ENCODE measurements around the gene KAT2B. TPM values are rescaled to one million over a fixed set of nuclear protein-coding genes. Genes with fewer than 3 reads are reported as not detected.

Gene KAT2B
- total RNA-seq, 2 donors from 2014 or later: 8.5 to 25.9 TPM

DNA sequence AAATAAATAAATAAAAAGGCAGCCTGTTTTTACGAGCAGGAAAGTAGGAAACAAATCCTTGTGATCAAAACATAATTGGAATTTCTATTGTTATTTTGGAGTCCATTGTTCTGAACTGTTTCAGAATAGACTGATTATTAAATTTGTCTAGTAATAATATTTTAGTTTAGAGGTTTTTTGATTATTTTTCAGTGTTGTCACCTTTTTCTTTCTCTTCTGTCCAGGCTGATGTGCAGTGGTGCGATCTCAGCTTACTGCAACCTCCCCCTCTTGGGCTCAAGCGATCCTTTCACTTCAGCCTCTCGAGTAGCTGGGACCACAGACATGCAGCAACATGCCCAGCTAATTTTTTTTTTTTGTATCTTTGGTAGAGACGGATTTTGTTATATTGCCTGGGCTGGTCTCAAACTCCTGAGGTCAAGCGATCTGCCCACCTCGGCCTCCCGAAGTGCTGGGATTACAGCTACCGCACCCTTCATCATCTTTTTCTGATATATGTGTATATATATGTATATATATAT lies 38.0 kb downstream of the KAT2B start:
- H3K4me1 ChIP-seq: no peaks in the 10 kb centered on the region
- no peak overlapping the region for H3K4me3 ChIP-seq
- H3K27ac ChIP-seq: no peak overlapping the region
- no peaks in the 10 kb centered on the region for H3K36me3 ChIP-seq
- intact Hi-C loops (cut with DNase I): no loop called here
- no peaks in the 10 kb centered on the region for H3K9me3 ChIP-seq
- no peak for DNase-seq
- H3K9ac ChIP-seq (ENCODE audit: low read depth in 2 of 2, low read length in 2 of 2): no peak overlapping the region
- H3K27me3 ChIP-seq: no peaks in the 10 kb centered on the region
- TF ChIP-seq, protein P1, sequence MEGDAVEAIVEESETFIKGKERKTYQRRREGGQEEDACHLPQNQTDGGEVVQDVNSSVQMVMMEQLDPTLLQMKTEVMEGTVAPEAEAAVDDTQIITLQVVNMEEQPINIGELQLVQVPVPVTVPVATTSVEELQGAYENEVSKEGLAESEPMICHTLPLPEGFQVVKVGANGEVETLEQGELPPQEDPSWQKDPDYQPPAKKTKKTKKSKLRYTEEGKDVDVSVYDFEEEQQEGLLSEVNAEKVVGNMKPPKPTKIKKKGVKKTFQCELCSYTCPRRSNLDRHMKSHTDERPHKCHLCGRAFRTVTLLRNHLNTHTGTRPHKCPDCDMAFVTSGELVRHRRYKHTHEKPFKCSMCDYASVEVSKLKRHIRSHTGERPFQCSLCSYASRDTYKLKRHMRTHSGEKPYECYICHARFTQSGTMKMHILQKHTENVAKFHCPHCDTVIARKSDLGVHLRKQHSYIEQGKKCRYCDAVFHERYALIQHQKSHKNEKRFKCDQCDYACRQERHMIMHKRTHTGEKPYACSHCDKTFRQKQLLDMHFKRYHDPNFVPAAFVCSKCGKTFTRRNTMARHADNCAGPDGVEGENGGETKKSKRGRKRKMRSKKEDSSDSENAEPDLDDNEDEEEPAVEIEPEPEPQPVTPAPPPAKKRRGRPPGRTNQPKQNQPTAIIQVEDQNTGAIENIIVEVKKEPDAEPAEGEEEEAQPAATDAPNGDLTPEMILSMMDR (IDR thresholded peaks at IDR 0.05): no peak

- intact Hi-C loops (cut with DNase I): no loop called here
- no peak overlapping the region for H3K27ac ChIP-seq
Observed at GRCh38 chr3:20079621-20080020, 39.4 kb downstream of the KAT2B start.

GRCh38 chr3:20080956-20081554 lies 40.8 kb downstream of the KAT2B start:
- TF ChIP-seq, protein P1 (IDR thresholded peaks at IDR 0.05): no peak
- intact Hi-C loops (cut with DNase I): no loop called here
- H3K4me3 ChIP-seq: no peak overlapping the region
- H3K27ac ChIP-seq: no peak overlapping the region
- no peak overlapping the region for H3K9ac ChIP-seq (ENCODE audit: low read depth in 2 of 2, low read length in 2 of 2)
- no peaks in the 10 kb centered on the region for H3K4me1 ChIP-seq
- DNase-seq: peak; percentile 27
- H3K27me3 ChIP-seq: no peaks in the 10 kb centered on the region
- no peaks in the 10 kb centered on the region for H3K9me3 ChIP-seq
- H3K36me3 ChIP-seq: no peaks in the 10 kb centered on the region

More at GRCh38 chr3:20079621-20080020, 39.4 kb downstream of the KAT2B start:
- H3K9me3 ChIP-seq: no peaks in the 10 kb centered on the region
- no peaks in the 10 kb centered on the region for H3K27me3 ChIP-seq
- TF ChIP-seq, protein P1 (IDR thresholded peaks at IDR 0.05): no peak
- no peaks in the 10 kb centered on the region for H3K4me1 ChIP-seq
- no peak overlapping the region for H3K4me3 ChIP-seq
- H3K9ac ChIP-seq (ENCODE audit: low read depth in 2 of 2, low read length in 2 of 2): no peak overlapping the region
- no peaks in the 10 kb centered on the region for H3K36me3 ChIP-seq
- no peak for DNase-seq

- intact Hi-C loops (cut with DNase I): no loop called here
- Histone ChIP-seq H3K9me3 (no peaks in the 10 kb centered on the region), H3K9ac (ENCODE audit: low read depth in 2 of 2, low read length in 2 of 2) (no peak overlapping the region), H3K4me1 (no peaks in the 10 kb centered on the region), H3K4me3 (no peak overlapping the region), H3K27me3 (no peaks in the 10 kb centered on the region), H3K36me3 (no peaks in the 10 kb centered on the region), H3K27ac (no peak overlapping the region)
- DNase-seq: no peak
- TF ChIP-seq, protein P1 (IDR thresholded peaks at IDR 0.05): no peak
Observed at GRCh38 chr3:20083253-20083652, 43.0 kb downstream of the KAT2B start.

DNA sequence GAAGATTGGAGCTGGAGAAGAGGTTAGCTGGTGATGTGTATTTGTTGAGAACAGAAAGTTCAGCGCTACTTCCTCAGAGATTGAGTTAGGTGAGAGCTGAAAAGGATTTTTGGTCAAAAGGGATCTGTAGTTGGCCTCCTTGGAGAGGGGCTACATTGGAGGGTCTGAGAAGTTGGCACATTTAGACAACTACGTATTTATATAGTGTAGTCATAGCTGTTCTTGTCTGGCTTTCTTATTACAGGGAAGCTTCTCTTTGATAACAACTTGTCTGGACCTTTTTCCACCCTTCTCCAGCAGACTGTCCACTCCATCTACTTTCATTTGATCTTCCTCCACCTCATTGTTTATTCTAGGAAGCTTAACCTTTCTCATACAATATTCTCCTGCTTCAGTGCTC lies 43.7 kb downstream of the KAT2B start:
- Histone ChIP-seq H3K4me1 (no peaks in the 10 kb centered on the region), H3K9ac (ENCODE audit: low read depth in 2 of 2, low read length in 2 of 2) (no peak overlapping the region), H3K27ac (no peak overlapping the region), H3K9me3 (no peaks in the 10 kb centered on the region), H3K36me3 (no peaks in the 10 kb centered on the region), H3K4me3 (no peak overlapping the region), H3K27me3 (no peaks in the 10 kb centered on the region)
- TF ChIP-seq, protein P1 (IDR thresholded peaks at IDR 0.05): no peak
- no peak for DNase-seq
- intact Hi-C loops (cut with DNase I): no loop called here
